Neuron (in vitro differentiated cells): ENCODE measurements around the gene SOX10.

Source experiments
- H2AFZ ChIP-seq: one replicate; pipeline ENCODE4 v1.6.1; 2013; ENCODE audit warnings: low read depth, mild to moderate bottlenecking, inconsistent platforms, low read length, moderate library complexity
- H3K27me3 ChIP-seq: one replicate; pipeline ENCODE4 v1.6.1; 2013; ENCODE audit warnings: low read length; ENCODE audit not compliant: insufficient read depth
- H3K36me3 ChIP-seq: one replicate; pipeline ENCODE4 v1.6.1; 2013; ENCODE audit warnings: low read length; ENCODE audit not compliant: insufficient read depth
- H3K4me1 ChIP-seq: one replicate; pipeline ENCODE4 v1.6.1; 2013; ENCODE audit warnings: low read length; ENCODE audit not compliant: insufficient read depth
- H3K4me3 ChIP-seq: 2 replicates; pipeline ENCODE4 v1.5.1; 2013; ENCODE audit warnings: mild to moderate bottlenecking, low read length, moderate library complexity
- H3K9me3 ChIP-seq: one replicate; pipeline ENCODE4 v1.6.1; 2013; ENCODE audit warnings: low read length

The SOX10 gene

DNA sequence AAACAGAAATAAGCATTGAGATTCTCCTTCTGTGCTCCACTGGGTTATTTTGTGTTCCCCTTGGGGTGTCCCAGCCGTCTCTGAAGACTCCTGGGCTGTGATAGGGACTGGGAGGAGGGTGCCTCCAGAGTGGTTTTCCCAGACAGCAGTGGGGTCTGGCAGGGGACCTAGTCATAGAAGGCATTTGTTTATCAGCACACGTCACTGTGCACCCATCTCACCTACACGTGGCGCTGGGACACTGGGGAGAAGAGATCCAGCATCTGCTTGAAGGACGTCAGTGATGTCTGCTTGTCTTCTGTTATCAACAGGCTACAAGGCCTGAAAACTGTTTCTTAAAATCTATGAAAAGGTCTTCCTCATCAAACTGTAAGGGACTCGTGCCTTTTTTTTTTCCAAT is 38.7 kb upstream of the SOX10 start:
- H3K27me3 ChIP-seq = no peaks in the 10 kb centered on the region
- peaks cover 21% of the 10 kb centered on the region for H3K4me1 ChIP-seq
- H2AFZ ChIP-seq = no peak overlapping the region
- no peaks in the 10 kb centered on the region for H3K36me3 ChIP-seq
- no peaks in the 10 kb centered on the region for H3K9me3 ChIP-seq
- no peak overlapping the region for H3K4me3 ChIP-seq

DNA sequence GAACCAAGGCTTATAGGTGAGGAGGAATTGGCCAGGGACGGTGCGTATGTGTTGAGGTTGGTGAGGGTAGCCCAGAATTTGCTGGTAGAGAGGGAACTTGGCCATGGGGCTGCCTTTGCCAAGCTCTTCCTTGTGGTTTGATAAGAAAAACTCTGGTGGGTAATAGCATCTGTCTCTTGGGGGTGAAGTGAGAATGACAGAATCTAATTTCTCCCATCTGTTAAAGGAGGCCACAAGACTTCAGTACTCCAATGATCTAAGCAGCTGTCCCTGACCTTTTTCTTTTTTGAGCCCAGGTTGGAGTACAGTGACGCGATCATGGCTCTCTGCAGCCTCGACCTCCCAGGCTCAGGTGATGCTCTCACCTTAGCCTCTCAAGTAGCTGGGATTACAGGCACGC is 36.9 kb upstream of the SOX10 start:
- no peak overlapping the region for H2AFZ ChIP-seq
- no peaks in the 10 kb centered on the region for H3K9me3 ChIP-seq
- H3K36me3 ChIP-seq = no peaks in the 10 kb centered on the region
- H3K4me1 ChIP-seq = peaks cover 12% of the 10 kb centered on the region
- H3K27me3 ChIP-seq = no peaks in the 10 kb centered on the region
- no peak overlapping the region for H3K4me3 ChIP-seq

DNA sequence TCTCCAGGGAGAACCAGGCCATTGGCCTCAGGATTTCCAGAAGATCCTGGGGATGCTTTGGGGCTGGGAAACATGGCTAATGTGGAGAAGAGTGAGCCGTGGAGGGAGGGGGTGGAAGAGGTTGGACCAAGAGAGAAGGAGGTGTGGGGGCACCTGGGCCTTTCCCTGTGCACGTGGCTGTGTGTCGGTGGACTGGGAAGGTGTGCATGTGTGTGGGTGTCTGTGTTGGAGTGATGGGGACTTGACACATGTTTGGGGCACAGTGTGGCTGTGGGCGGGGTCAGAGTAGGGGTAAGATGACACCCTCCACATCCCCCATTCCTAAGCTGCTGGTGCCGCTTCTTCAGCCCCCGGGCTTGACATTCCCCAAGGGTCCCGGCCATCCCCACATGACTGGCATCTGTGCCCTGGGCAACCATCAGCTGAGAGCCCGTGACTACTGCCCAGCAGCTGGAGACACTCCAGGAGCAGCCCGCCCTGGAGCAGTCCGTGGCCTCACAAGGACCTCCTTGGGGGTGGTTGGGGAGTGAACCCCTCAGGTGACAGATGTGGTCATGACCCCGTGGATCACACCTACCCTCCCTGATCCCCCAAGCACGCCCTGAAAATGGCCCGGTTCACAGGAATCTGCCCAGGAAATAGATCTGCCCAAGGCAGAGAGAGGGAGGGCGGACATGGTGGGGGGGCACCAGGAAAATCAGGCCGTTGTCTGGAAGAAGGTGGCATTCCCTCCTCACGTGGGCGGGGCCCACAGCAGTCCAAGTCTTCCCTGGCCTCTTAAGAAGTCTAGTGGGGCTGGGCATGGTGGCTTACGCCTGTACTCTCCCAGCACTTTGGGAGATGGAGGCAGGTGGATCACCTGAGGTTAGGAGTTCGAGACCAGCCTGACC is 34.8 kb upstream of the SOX10 start:
- Histone ChIP-seq H2AFZ (no peak overlapping the region), H3K9me3 (peaks cover 2% of the 10 kb centered on the region), H3K4me3 (no peak overlapping the region), H3K36me3 (no peaks in the 10 kb centered on the region), H3K27me3 (no peaks in the 10 kb centered on the region), H3K4me1 (peaks cover 9% of the 10 kb centered on the region)

DNA sequence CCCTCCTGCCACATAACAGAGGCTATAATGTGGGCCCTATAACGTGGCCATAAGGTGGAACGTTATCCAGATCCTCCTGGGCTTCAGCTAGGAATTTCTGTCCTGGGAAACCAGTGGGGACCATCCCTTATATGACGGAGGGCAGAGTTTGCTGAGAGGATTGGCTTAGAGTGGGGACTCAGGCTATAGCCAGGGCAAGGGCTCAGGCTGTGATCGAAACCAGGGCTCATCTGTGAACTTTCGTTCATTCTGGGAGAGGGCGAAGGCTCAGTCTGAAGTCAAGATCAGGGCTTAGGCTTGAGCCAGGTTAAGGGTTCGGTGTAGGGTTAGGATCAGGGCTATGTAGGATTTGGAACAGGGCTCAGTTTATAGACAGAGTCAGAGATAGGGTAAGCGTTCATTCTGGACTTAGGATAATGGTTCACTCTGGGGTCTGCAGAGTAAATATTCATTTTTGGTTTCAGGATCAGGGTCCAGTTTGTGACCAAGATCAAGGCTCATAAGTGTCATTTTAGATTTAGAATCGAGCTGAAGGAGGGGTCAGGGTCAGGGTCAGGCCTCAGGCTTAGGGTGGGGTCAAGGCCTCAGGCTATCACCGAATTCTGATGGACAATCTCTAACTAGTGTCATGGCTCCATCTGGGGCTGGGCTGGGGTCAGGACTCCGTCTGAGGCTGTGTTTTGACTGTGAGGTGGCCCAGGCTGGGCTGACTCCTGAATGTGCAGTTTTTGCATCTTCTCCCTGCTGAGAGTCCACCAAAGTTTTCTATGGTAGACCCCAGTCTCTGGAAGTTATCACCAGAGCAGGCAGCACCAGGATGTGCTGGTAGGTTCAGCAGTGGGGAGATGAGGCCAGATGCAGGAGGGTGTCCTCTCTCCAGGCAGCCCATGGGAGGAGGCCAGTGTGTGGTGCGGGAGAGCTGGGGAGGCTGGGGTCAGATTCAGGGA is 33.9 kb upstream of the SOX10 start:
- no peaks in the 10 kb centered on the region for H3K27me3 ChIP-seq
- no peaks in the 10 kb centered on the region for H3K36me3 ChIP-seq
- no peak overlapping the region for H3K4me3 ChIP-seq
- H3K4me1 ChIP-seq = peaks cover 9% of the 10 kb centered on the region
- H3K9me3 ChIP-seq = peaks cover 2% of the 10 kb centered on the region
- no peak overlapping the region for H2AFZ ChIP-seq

DNA sequence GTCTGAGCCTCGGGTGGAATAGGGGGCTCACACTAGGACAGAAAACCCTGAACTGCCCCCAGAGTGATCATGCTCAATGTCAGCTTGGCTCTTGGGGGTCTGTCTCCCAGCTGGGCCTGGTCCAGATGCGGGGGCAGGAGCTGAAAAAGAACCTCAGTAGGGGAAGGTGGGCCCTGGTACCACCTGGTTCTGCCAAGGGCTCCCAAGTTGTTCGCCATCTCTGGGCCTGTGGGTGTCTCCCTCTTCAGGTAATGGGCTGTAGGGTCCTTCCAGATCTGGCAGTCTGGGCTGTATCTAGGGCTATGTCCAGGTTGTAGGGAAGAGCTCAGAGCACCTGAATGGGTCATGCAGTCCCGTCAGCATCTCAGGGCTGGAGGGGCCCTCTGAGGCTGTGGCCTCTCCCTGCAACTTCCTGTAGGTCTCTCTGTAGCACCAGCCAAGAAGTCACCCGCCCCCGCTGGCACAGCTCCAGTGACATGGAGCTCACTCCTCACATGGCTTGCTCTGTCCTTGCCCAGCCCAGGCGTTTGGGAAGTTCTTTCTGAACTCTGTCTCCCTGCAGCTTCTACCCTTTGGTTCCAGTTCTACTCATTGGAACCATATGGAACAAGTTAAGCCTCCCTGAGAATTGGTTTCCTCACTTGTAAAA is 33.0 kb upstream of the SOX10 start:
- Histone ChIP-seq H3K36me3 (no peaks in the 10 kb centered on the region), H3K4me3 (no peak overlapping the region), H3K4me1 (peaks cover 9% of the 10 kb centered on the region), H3K9me3 (peaks cover 2% of the 10 kb centered on the region), H3K27me3 (no peaks in the 10 kb centered on the region), H2AFZ (no peak overlapping the region)

DNA sequence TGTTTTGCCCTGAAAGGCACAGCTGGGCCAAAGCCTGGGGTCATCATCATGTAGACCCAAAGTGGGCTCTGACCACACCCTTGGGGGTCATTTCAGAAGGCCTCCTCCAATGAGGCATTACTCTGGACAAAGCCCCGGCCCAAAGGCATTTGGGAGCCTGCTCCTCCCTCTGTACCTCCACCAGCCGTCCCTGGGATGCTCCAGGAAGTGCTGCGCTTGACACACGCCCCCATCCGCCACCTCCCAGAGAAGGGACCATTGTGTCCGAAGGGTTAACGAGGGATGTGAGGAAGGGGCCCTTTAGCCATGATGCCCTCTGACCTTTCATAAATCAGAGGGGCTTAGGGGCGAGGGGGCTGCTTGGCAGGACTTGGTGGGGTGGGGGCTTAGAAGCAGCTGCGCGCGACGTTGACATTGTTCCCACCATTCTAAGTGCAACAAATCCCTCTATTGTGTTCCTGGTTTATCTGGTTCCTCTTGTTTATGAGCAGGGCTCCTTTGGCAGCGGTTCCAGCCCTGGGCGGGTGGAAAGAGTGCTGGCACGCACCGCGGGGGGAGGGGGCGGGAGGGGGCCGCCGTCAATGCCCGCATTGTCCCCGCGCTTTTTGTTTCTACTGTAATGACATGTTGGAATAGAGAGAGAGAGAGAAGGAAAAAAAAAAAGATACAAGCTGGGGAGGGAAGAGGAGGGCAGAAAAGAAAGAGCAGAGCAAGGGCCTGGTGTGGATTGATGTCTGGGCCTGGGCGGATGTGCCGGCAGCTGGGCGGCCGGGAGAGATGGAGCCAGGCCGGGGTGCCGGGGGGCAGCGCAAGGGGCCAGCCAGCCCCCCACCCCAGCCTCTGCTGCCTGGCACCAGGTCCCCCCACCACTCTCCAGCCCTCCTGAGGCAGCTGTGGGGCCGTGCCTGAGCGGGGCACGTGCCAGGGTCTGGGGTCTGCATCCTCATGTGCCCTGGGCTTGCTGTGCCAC is 32.1 kb upstream of the SOX10 start:
- H3K36me3 ChIP-seq = no peaks in the 10 kb centered on the region
- H3K4me1 ChIP-seq = peaks cover 9% of the 10 kb centered on the region
- H2AFZ ChIP-seq = no peak overlapping the region

DNA sequence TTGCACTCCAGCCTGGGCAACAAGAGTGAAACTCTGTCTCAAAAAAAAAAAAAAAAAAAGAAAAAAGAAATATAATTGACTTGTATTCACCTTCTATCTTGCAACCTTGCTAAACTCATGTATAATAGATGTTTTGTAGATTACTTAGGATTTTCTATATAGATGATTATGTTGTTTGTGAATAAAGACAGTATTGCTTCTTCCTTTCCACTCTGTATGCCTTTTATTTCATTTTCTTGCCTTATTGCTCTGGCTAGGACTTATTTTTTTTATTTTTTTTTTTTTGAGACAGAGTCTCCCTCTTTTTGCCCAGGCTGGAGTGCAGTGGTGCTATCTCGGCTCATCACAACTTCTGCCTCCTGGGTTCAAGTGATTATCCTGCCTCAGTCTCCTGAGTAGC is 29.7 kb upstream of the SOX10 start:
- H2AFZ ChIP-seq = no peak overlapping the region

More for the DNA sequence above, 32.1 kb upstream of the SOX10 start:
- Histone ChIP-seq H3K27me3 (no peaks in the 10 kb centered on the region), H3K4me3 (no peak overlapping the region), H3K9me3 (peaks cover 2% of the 10 kb centered on the region)

DNA sequence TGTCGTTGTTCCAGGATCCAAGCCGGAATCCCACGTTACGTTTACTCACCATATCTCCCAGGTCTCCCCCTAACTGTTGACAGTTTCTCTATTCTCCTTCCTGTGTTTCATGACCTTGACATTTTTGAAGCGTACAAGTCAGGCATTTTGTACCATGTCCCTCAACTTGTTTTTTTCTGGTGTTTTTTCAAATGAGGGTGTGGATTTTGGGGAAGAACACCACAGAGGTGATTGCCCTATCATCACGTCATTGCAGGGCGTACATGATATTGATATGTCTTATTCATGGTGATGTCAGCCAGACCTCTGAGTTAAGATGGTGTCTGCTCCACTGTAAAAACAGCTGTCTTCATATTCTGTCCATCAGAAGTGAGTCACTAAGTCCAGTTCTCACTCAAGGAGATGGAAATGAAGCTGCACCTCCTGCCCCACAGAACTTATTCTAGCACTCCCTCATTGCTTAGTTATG is 28.3 kb upstream of the SOX10 start:
- H3K9me3 ChIP-seq = peaks cover 2% of the 10 kb centered on the region
- no peaks in the 10 kb centered on the region for H3K4me1 ChIP-seq
- no peaks in the 10 kb centered on the region for H3K36me3 ChIP-seq
- no peak overlapping the region for H3K4me3 ChIP-seq
- no peaks in the 10 kb centered on the region for H3K27me3 ChIP-seq
- no peak overlapping the region for H2AFZ ChIP-seq

More for the DNA sequence above, 29.7 kb upstream of the SOX10 start:
- H3K27me3 ChIP-seq = no peaks in the 10 kb centered on the region
- no peaks in the 10 kb centered on the region for H3K36me3 ChIP-seq
- no peaks in the 10 kb centered on the region for H3K4me1 ChIP-seq
- peaks cover 2% of the 10 kb centered on the region for H3K9me3 ChIP-seq
- H3K4me3 ChIP-seq = no peak overlapping the region

DNA sequence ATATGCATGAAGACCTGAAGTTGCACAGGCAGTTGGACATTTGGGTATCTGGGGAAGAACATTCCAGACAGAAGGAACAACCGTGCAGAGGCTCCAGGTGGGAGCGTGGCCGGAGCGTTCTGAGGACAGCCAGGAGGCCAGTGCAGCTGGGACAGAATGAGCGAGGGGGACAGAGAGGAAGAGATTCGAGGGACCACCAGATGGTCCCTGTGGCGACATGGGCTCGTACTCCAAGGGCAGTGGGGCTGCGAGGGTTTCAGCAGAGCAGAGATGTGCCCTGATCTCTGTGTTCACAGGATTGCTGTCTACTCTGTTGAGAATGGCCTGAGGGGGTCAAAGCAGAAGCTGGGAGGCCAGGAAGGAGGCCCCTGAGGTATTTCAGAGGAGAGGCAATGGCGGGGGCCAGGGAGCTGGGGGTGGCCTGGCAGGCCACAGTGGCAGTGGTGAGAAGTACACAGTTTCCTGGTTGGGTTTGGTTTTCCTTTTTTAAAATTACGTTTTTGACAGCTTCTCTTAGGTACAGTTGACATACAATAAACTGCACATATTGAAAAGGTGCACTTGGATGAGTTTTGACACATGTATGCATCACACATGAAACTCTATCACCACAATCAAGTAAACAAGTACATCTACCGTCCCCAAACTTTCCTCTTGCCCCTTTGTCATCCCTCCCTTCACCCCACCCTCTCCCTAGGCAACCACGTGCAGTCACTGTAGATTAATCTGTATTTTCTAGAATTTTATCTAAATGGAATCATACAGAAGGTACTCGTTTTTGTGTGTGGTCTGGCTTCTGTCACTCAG is 24.8 kb upstream of the SOX10 start:
- Histone ChIP-seq H3K36me3 (no peaks in the 10 kb centered on the region), H3K4me1 (no peaks in the 10 kb centered on the region), H2AFZ (no peak overlapping the region), H3K4me3 (no peak overlapping the region), H3K9me3 (no peaks in the 10 kb centered on the region), H3K27me3 (no peaks in the 10 kb centered on the region)

DNA sequence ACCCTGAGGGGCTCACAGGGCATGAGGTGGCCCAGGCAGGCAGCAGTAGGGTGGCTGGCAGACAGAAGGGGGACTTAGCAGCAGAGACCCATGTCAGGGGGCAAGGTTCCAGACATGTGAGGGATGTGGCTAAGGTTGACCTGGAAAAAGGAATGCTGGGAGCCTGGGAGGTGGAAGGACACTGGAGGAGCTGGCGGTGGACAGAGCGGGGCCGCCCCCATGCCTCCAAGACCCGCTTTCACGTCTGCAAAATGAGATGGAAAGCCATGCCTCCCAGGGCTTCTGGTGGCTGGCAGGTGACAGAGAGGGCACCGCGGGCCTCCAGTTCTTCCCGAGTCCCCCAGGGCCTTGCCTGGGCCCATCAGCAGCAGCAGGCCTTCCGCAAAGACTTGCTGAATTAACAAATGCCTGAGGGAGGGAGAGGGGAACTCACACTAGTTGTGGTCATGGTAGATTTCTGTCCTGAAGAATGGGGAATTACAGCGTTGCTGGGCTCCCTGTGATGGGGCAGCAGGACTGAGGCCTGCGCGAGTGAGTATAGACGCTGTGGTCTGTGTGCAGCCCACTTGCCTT is 23.1 kb upstream of the SOX10 start:
- Histone ChIP-seq H3K4me3 (no peak overlapping the region), H3K4me1 (no peaks in the 10 kb centered on the region), H3K36me3 (no peaks in the 10 kb centered on the region), H3K9me3 (no peaks in the 10 kb centered on the region), H2AFZ (no peak overlapping the region), H3K27me3 (no peaks in the 10 kb centered on the region)

DNA sequence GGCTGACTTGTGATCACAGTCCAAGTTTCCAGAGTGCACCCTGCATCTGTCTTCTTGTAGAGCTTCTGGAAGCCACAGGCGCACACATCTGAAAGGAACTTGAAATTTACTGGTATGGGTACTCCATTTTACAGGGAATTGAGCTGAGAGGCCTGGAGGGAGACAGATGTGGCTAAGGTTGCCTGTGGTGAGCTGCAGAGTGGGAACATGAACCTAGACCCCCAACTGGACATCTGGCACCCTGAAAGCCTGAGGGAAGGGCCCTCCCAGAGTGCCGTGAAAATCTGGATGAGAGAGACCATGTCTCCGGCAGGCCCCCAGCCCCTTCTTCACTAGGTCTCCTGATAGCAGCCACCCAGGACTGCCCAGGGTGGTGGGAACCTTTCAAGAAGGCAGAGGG is 22.6 kb upstream of the SOX10 start:
- Histone ChIP-seq H3K4me3 (no peak overlapping the region), H3K9me3 (no peaks in the 10 kb centered on the region), H3K4me1 (no peaks in the 10 kb centered on the region), H3K36me3 (no peaks in the 10 kb centered on the region), H3K27me3 (no peaks in the 10 kb centered on the region), H2AFZ (no peak overlapping the region)
